Caki2 (cell line): ENCODE measurements around the gene MTERF4. TPM values are rescaled to one million over a fixed set of nuclear protein-coding genes. Genes with fewer than 3 reads are reported as not detected.

ENCODE experiments used
- DNase-seq: peaks from one replicate; pipeline ENCODE4 v3.0.0-alpha.2; 2015; ENCODE audit warnings: low read depth
- in situ Hi-C: cut with HindIII; loops from 2 replicates; pipeline ENCODE4 v1.10.0; 2016; ENCODE audit warnings: low sequenced_read_pairs, low pct_unique_long_range_greater_than_20kb, mixed read lengths
- total RNA-seq: library from RNA; depleted of rRNA; stranded (reverse); fragments of >200 nt; shearing (Covaris generic); gene quantifications from 2 replicates; pipeline ENCODE4 v1.2.3, GENCODE V29; 2014; ENCODE audit warnings: low replicate concordance; rRNA removed

MTERF4 gene
- total RNA-seq, 1 experiment from 2014 or later: 10.7 TPM

GRCh38 chr2:241048149-241048948, 53.7 kb downstream of the MTERF4 start:
- no peak for DNase-seq
- in situ Hi-C loops: no loop called here

- in situ Hi-C loops: no loop called here
- DNase-seq: no peak
Measured at GRCh38 chr2:241047253-241048010, 54.7 kb downstream of the MTERF4 start.

Other genes starting within 250 kb of the MTERF4 start
- not detected in 2 replicates for gene AGXT, start 233.5 kb downstream of the MTERF4 start, total RNA-seq
- gene MAB21L4, start 206.1 kb downstream of the MTERF4 start, total RNA-seq: not detected in 2 replicates
- gene CROCC2, start 196.0 kb downstream of the MTERF4 start, total RNA-seq: not detected in 2 replicates
- not detected in 2 replicates for gene SNED1, start 103.7 kb downstream of the MTERF4 start, total RNA-seq
- 6.9 and 12.3 TPM in 2 replicates for gene PASK, start 47.2 kb upstream of the MTERF4 start, total RNA-seq
- gene PPP1R7, start 48.2 kb upstream of the MTERF4 start, total RNA-seq: 55.7 and 64.6 TPM in 2 replicates
- gene ANO7, start 86.4 kb upstream of the MTERF4 start, total RNA-seq: 1.1 TPM in 1 of 2 replicates, not detected in the other
- gene HDLBP, start 213.4 kb upstream of the MTERF4 start, total RNA-seq: 267 and 279 TPM in 2 replicates
- gene SEPTIN2, start 213.6 kb upstream of the MTERF4 start, total RNA-seq: 226 and 281 TPM in 2 replicates